NT2/D1 (cell line): ENCODE results near the gene SCRN2.

Experiments
- YY1 ChIP-seq: IDR thresholded peaks from 2 replicates; pipeline ENCODE4 v1.6.1; 2011; ENCODE audit not compliant: insufficient read length, insufficient read depth
- ZNF274 ChIP-seq: IDR thresholded peaks from 2 replicates; pipeline ENCODE4 v1.6.1; 2011; ENCODE audit warnings: mild to moderate bottlenecking, low read depth, low read length

- TF ChIP-seq YY1 (no peak), ZNF274 (no peak)
Observed at GRCh38 chr17:47870056-47870455, 29.0 kb upstream of the SCRN2 start.
